Spinal cord (tissue), 10 donors: Measurements from ENCODE around the gene QSOX1. TPM values are rescaled to one million over a fixed set of nuclear protein-coding genes. Genes with fewer than 3 reads are reported as not detected.

Experiments used
- DNase-seq, 6 donors: peaks; one replicate each; pipeline versions ENCODE4 v3.0.0 to v3.0.0-alpha.2; 2013 to 2015; ENCODE audit warnings: low spot score in 6 of 6, low read depth in 4 of 6
- H3K27ac ChIP-seq: one replicate; pipeline ENCODE4 v1.5.1; 2013; ENCODE audit warnings: low read depth, low read length, control low read depth
- H3K27me3 ChIP-seq: one replicate; pipeline ENCODE4 v1.6.1; 2013; ENCODE audit warnings: low read length; ENCODE audit not compliant: control insufficient read depth, insufficient read depth
- H3K36me3 ChIP-seq: one replicate; pipeline ENCODE4 v1.6.1; 2013; ENCODE audit warnings: low read length; ENCODE audit not compliant: control insufficient read depth, insufficient read depth
- H3K4me1 ChIP-seq: one replicate; pipeline ENCODE4 v1.6.1; 2013; ENCODE audit warnings: low read length; ENCODE audit not compliant: control insufficient read depth, insufficient read depth
- H3K4me3 ChIP-seq: one replicate; pipeline ENCODE4 v1.5.1; 2013; ENCODE audit warnings: low read depth, low read length, control low read depth
- H3K9me3 ChIP-seq: one replicate; pipeline ENCODE4 v1.6.1; 2013; ENCODE audit warnings: low read length; ENCODE audit not compliant: control insufficient read depth, insufficient read depth
- WGBS: methylation state at CpG from one replicate; pipeline ENCODE4 v1.1.5; 2013; ENCODE audit warnings: missing lambda C conversion rate; ENCODE audit not compliant: insufficient coverage; 5-methylcytosine and 5-hydroxymethylcytosine counted together
- polyA plus RNA-seq, 2 donors: library from polyadenylated mRNA; unstranded; fragments of 120-200 nt; gene quantifications; one replicate each; pipeline ENCODE4 v1.2.1, GENCODE V29; 2013; ENCODE audit not compliant: insufficient read length in 2 of 2
- total RNA-seq, 2 donors: library from RNA; depleted of rRNA in 1 of 2; stranded (reverse); fragments of 120-200 nt in 1 of 2; fragments of >200 nt in 1 of 2; gene quantifications; one replicate each; pipeline versions ENCODE4 v1.2.3 to v1.2.4, GENCODE V29; 2013 to 2014
- donor health status: healthy.

The QSOX1 gene
- total and polyA plus RNA-seq, 4 donors = 25.0 to 46.5 (median 32.7) TPM

GRCh38 chr1:180157108-180157507, 2.4 kb downstream of the QSOX1 start:
- H3K4me3 ChIP-seq = no peak overlapping the region
- peaks cover 12% of the 10 kb centered on the region for H3K4me1 ChIP-seq
- H3K27me3 ChIP-seq = peaks cover under 1% of the 10 kb centered on the region
- WGBS = 88% methylated on average over 3 of the region's 4 CpGs
- DNase-seq = no peak
- no peaks in the 10 kb centered on the region for H3K9me3 ChIP-seq
- H3K27ac ChIP-seq = no peak overlapping the region
- no peaks in the 10 kb centered on the region for H3K36me3 ChIP-seq

GRCh38 chr1:180157576-180158057, 2.9 kb downstream of the QSOX1 start:
- Histone ChIP-seq H3K27me3 (no peaks in the 10 kb centered on the region), H3K4me3 (no peak overlapping the region), H3K9me3 (no peaks in the 10 kb centered on the region), H3K4me1 (peaks cover 12% of the 10 kb centered on the region), H3K27ac (no peak overlapping the region), H3K36me3 (no peaks in the 10 kb centered on the region)
- DNase-seq = no peak
- no CpG with 5 or more reads among the region's 3 CpGs for WGBS

GRCh38 chr1:180158149-180159147, 3.8 kb downstream of the QSOX1 start:
- Histone ChIP-seq H3K9me3 (no peaks in the 10 kb centered on the region), H3K27me3 (no peaks in the 10 kb centered on the region), H3K36me3 (no peaks in the 10 kb centered on the region), H3K4me3 (no peak overlapping the region), H3K4me1 (peaks cover 12% of the 10 kb centered on the region), H3K27ac (no peak overlapping the region)
- 87% methylated on average over 16 of the region's 16 CpGs for WGBS
- no peak for DNase-seq

- Histone ChIP-seq H3K27me3 (no peaks in the 10 kb centered on the region), H3K4me3 (no peak overlapping the region)
- no CpG with 5 or more reads among the region's 1 CpG for WGBS
These were observed 5.7 kb downstream of the QSOX1 start for GRCh38 chr1:180160357-180160756.

GRCh38 chr1:180163041-180163440, 8.4 kb downstream of the QSOX1 start:
- WGBS = 67% methylated on average over 1 of the region's 2 CpGs
- Histone ChIP-seq H3K9me3 (no peaks in the 10 kb centered on the region), H3K4me3 (no peak overlapping the region), H3K27ac (no peak overlapping the region), H3K36me3 (peaks cover 22% of the 10 kb centered on the region), H3K4me1 (peaks cover 22% of the 10 kb centered on the region), H3K27me3 (no peaks in the 10 kb centered on the region)
- no peak for DNase-seq

More at GRCh38 chr1:180160357-180160756, 5.7 kb downstream of the QSOX1 start:
- Histone ChIP-seq H3K27ac (no peak overlapping the region), H3K9me3 (no peaks in the 10 kb centered on the region), H3K36me3 (peaks cover 4% of the 10 kb centered on the region), H3K4me1 (peaks cover 4% of the 10 kb centered on the region)
- DNase-seq = no peak

- Histone ChIP-seq H3K9me3 (no peaks in the 10 kb centered on the region), H3K4me3 (no peak overlapping the region), H3K4me1 (peaks cover 25% of the 10 kb centered on the region), H3K27me3 (no peaks in the 10 kb centered on the region), H3K27ac (no peak overlapping the region), H3K36me3 (peaks cover 39% of the 10 kb centered on the region)
- DNase-seq = no peak
- 90% methylated on average over 2 of the region's 2 CpGs for WGBS
These were observed 10.4 kb downstream of the QSOX1 start for GRCh38 chr1:180165096-180165495.

GRCh38 chr1:180165509-180166435, 11.1 kb downstream of the QSOX1 start:
- Histone ChIP-seq H3K36me3 (peaks cover 39% of the 10 kb centered on the region), H3K27ac (no peak overlapping the region), H3K9me3 (no peaks in the 10 kb centered on the region), H3K4me3 (no peak overlapping the region), H3K27me3 (no peaks in the 10 kb centered on the region), H3K4me1 (peaks cover 25% of the 10 kb centered on the region)
- WGBS = 80% methylated on average over 9 of the region's 12 CpGs
- DNase-seq = no peak

GRCh38 chr1:180166436-180166800, 11.7 kb downstream of the QSOX1 start:
- WGBS = 33% methylated on average over 1 of the region's 5 CpGs
- Histone ChIP-seq H3K27ac (no peak overlapping the region), H3K36me3 (peaks cover 39% of the 10 kb centered on the region), H3K9me3 (no peaks in the 10 kb centered on the region), H3K4me1 (peaks cover 25% of the 10 kb centered on the region), H3K27me3 (no peaks in the 10 kb centered on the region), H3K4me3 (no peak overlapping the region)
- no peak for DNase-seq

GRCh38 chr1:180167021-180167701, 12.5 kb downstream of the QSOX1 start:
- 52% methylated on average over 8 of the region's 8 CpGs for WGBS
- Histone ChIP-seq H3K27me3 (no peaks in the 10 kb centered on the region), H3K36me3 (peaks cover 39% of the 10 kb centered on the region), H3K4me1 (peaks cover 25% of the 10 kb centered on the region), H3K27ac (no peak overlapping the region), H3K9me3 (no peaks in the 10 kb centered on the region), H3K4me3 (no peak overlapping the region)
- peak in 2 of 6 donors; percentile 46 to 60 for DNase-seq
